ENCODE measurements around the gene ANTXR1. TPM values are rescaled to one million over a fixed set of nuclear protein-coding genes. Genes with fewer than 3 reads are reported as not detected.

The ANTXR1 gene
- total and polyA plus RNA-seq, 2 donors (not counting 3 experiments of a cell fraction or from before 2014, with no cell fraction given) = 4.2 to 17.3 TPM

- dilution Hi-C loops (cut with MboI; ENCODE audit: extremely low pct_ligation_motif_present, low sequenced_read_pairs) (no loop called here), intact Hi-C loops (cut with micrococcal nuclease) (no loop called here)
- FAIRE-seq = no peak
- Histone ChIP-seq H3K4me2 (ENCODE audit: insufficient read depth, low read length) (no peak overlapping the region), H3K4me3 (replicated peaks in 1 of 3; ENCODE audit: insufficient read depth in 1 of 3, low read depth in 1 of 3, low read length in 3 of 3) (no peak overlapping the region), H3K9me1 (replicated peaks; ENCODE audit: control insufficient read depth, extremely low read depth, insufficient read depth, low read length) (no peaks in the 10 kb centered on the region), H3K4me1 (ENCODE audit: control insufficient read depth, extremely low read depth, insufficient read depth, low read length) (no peaks in the 10 kb centered on the region), H3K79me2 (ENCODE audit: control insufficient read depth, insufficient read depth, low read length) (no peaks in the 10 kb centered on the region), H4K20me1 (replicated peaks; ENCODE audit: control insufficient read depth, extremely low read depth, insufficient read depth, low read length) (no peaks in the 10 kb centered on the region), H3K36me3 (ENCODE audit: control insufficient read depth in 2 of 2, extremely low read depth in 1 of 2, insufficient read depth in 2 of 2, low read length in 2 of 2) (no peaks in the 10 kb centered on the region), H3K9ac (replicated peaks; ENCODE audit: extremely low read depth, insufficient read depth, low read length) (no peak overlapping the region), H3K9me3 (replicated peaks; ENCODE audit: control insufficient read depth, insufficient read depth, low read length) (no peaks in the 10 kb centered on the region), H3K27ac (ENCODE audit: insufficient read depth, low read depth, low read length) (no peak overlapping the region), H3K27me3 (ENCODE audit: control insufficient read depth in 2 of 2, insufficient read depth in 2 of 2, low read length in 2 of 2) (no peaks in the 10 kb centered on the region), H2AFZ (ENCODE audit: low read depth, low read length) (no peak overlapping the region)
- TF ChIP-seq POLR2A (IDR thresholded peaks at IDR 0.05; ENCODE audit: low read depth, low read length) = no peak
- no peak for TF ChIP-seq FOS (IDR thresholded peaks at IDR 0.05; ENCODE audit: borderline replicate concordance, insufficient read depth, low read length)
- TF ChIP-seq CTCF (IDR thresholded peaks at IDR 0.05; ENCODE audit: extremely low read depth in 1 of 2, insufficient read depth in 1 of 2, low read depth in 1 of 2, low read length in 2 of 2) = no peak
- no peak for TF ChIP-seq JUN (IDR thresholded peaks at IDR 0.05; ENCODE audit: borderline replicate concordance, insufficient read depth, insufficient read length, low read depth)
- TF ChIP-seq GATA2 (IDR thresholded peaks at IDR 0.05; ENCODE audit: insufficient read depth, insufficient read length, low read depth, low read length) = no peak
- POLR2A ChIA-PET = no interaction called here
- BruUV-seq (replicated peaks) = no TSS peak
- CTCF ChIA-PET = interaction anchor here (1.8 kb wide), 1 partner anchor 64 kb away, joined by 6 read pairs; no protein-coding TSS in a partner anchor
- DNase-seq (ENCODE audit: low read depth, low spot score) = no peak
These were observed 229.7 kb downstream of the ANTXR1 start for GRCh38 chr2:69242651-69243051.

- intact Hi-C loops (cut with micrococcal nuclease) (no loop called here), dilution Hi-C loops (cut with MboI; ENCODE audit: extremely low pct_ligation_motif_present, low sequenced_read_pairs) (no loop called here)
- BruUV-seq (replicated peaks) = no TSS peak
- H3K4me3 ChIP-seq (replicated peaks in 1 of 3; ENCODE audit: insufficient read depth in 1 of 3, low read depth in 1 of 3, low read length in 3 of 3) = no peak overlapping the region
- no peaks in the 10 kb centered on the region for H3K4me1 ChIP-seq (ENCODE audit: control insufficient read depth, extremely low read depth, insufficient read depth, low read length)
- TF ChIP-seq MAX (IDR thresholded peaks at IDR 0.05; ENCODE audit: insufficient read depth, insufficient read length) = no peak
- TF ChIP-seq GATA2 (IDR thresholded peaks at IDR 0.05; ENCODE audit: insufficient read depth, insufficient read length, low read depth, low read length) = no peak
- TF ChIP-seq FOS (IDR thresholded peaks at IDR 0.05; ENCODE audit: borderline replicate concordance, insufficient read depth, low read length) = no peak
- TF ChIP-seq JUN (IDR thresholded peaks at IDR 0.05; ENCODE audit: borderline replicate concordance, insufficient read depth, insufficient read length, low read depth) = no peak
- TF ChIP-seq POLR2AphosphoS5 (IDR thresholded peaks at IDR 0.05; ENCODE audit: insufficient read depth, low read depth, low read length) = no peak
- no peak for TF ChIP-seq CTCF (IDR thresholded peaks at IDR 0.05; ENCODE audit: extremely low read depth in 1 of 2, insufficient read depth in 1 of 2, low read depth in 1 of 2, low read length in 2 of 2)
- TF ChIP-seq MYC (IDR thresholded peaks at IDR 0.05; ENCODE audit: low read depth, low read length) = no peak
- no peak for TF ChIP-seq EZH2 (IDR thresholded peaks at IDR 0.05; ENCODE audit: borderline replicate concordance, low read depth, low read length, severe bottlenecking)
- no peak for TF ChIP-seq POLR2A (IDR thresholded peaks at IDR 0.05; ENCODE audit: low read depth, low read length)
- no peaks in the 10 kb centered on the region for H3K36me3 ChIP-seq (ENCODE audit: control insufficient read depth in 2 of 2, extremely low read depth in 1 of 2, insufficient read depth in 2 of 2, low read length in 2 of 2)
- H2AFZ ChIP-seq (ENCODE audit: low read depth, low read length) = no peak overlapping the region
- CTCF ChIA-PET = interaction anchor here (1.8 kb wide), 1 partner anchor 63 kb away, joined by 6 read pairs; no protein-coding TSS in a partner anchor
- no peaks in the 10 kb centered on the region for H3K27me3 ChIP-seq (ENCODE audit: control insufficient read depth in 2 of 2, insufficient read depth in 2 of 2, low read length in 2 of 2)
- no peaks in the 10 kb centered on the region for H4K20me1 ChIP-seq (replicated peaks; ENCODE audit: control insufficient read depth, extremely low read depth, insufficient read depth, low read length)
- DNase-seq (ENCODE audit: low read depth, low spot score) (no peak), FAIRE-seq (no peak)
- no peaks in the 10 kb centered on the region for H3K79me2 ChIP-seq (ENCODE audit: control insufficient read depth, insufficient read depth, low read length)
- H3K9me1 ChIP-seq (replicated peaks; ENCODE audit: control insufficient read depth, extremely low read depth, insufficient read depth, low read length) = no peaks in the 10 kb centered on the region
- POLR2A ChIA-PET = no interaction called here
- no peak overlapping the region for H3K4me2 ChIP-seq (ENCODE audit: insufficient read depth, low read length)
- H3K9me3 ChIP-seq (replicated peaks; ENCODE audit: control insufficient read depth, insufficient read depth, low read length) = no peaks in the 10 kb centered on the region
- no peak overlapping the region for H3K9ac ChIP-seq (replicated peaks; ENCODE audit: extremely low read depth, insufficient read depth, low read length)
- no peak overlapping the region for H3K27ac ChIP-seq (ENCODE audit: insufficient read depth, low read depth, low read length)
These were observed 230.7 kb downstream of the ANTXR1 start for GRCh38 chr2:69243652-69244051.
